Stimulated activated CD8-positive, alpha-beta memory T cell treated with anti-CD3 and anti-CD28 coated beads, Interleukin-7, amount 100 ng/mL, for 1 hour (primary cell): Measurements from ENCODE around the gene PHF1.

ENCODE experiments used
- DNase-seq, 2 donors: peaks; one replicate each; pipeline ENCODE4 v3.0.0-alpha.2; 2020; ENCODE audit warnings: low read depth in 2 of 2

The PHF1 gene

DNA sequence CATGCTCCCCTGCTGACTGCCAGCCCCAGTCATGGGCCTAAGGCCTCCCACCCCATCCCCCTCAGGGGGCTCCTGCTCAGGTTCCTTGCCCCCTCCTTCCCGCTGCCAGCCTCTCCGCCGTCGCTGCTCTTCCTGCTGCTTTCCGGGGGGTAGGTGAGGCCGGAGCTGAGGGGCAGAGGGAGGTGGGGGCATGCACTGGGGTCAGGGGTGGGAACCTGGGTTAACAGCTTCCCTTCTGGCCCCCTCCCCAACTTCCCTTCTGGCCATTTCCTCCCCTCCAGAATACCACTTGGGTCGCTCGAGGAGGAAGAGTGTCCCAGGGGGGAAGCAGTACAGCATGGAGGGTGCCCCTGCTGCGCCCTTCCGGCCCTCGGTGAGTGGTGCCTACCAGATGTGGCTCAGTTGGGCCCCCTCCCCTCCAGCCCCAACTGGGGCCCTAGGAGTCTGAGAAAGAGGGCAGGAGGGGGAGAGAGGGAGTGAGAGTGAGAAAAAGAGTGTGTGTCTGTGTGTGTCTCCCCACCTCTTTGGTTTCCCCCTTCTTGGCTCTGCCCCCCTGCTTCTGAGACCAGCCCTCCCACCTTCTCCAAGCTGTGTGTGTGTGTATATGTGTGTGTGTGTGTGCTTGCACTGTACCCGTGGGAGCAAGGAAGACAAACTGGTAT, 21.2 kb downstream of the PHF1 start:
- DNase-seq, result no peak

DNA sequence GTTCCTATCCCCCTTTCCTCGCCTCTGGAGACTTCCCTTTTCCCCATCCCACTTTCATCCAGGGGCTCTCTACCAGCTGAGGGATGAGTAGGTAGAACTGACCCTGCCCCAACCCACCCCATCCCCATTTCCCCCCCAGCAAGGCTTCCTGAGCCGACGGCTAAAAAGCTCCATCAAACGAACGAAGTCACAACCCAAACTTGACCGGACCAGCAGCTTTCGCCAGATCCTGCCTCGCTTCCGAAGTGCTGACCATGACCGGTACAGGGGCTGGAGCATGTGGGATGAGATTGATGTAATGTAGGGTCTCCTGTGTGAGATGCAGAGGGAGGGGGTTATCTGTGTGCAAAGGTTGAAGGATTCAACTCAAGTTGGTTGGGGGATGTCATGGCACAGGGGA, 21.7 kb downstream of the PHF1 start:
- no peak for DNase-seq

DNA sequence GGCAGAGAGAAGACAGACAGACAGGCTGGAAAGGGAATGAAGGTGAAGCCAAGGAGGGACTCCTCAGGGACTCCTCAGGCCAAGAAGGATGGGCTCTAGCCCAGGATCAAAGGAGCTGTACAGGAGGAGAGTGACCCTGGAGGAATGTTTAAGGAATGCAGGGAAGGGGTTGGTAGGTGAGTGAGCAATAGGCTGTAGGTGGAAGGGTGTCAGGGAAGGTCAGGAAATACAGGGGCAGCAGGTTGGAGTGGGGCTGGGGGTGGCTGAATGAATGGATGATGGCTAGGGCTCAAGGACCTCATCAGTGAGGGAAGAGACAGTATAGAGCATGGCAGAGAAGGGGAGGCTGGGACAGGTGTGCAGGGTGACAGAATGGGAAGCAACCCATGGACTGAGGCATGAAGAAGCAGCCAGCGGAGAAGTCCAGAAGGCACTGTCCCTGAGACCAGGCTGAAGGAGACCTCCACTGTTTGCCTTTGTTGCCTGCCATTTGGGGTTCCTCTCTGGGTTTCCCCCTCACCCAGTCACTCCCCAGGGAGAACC, 22.3 kb downstream of the PHF1 start:
- DNase-seq, result no peak

DNA sequence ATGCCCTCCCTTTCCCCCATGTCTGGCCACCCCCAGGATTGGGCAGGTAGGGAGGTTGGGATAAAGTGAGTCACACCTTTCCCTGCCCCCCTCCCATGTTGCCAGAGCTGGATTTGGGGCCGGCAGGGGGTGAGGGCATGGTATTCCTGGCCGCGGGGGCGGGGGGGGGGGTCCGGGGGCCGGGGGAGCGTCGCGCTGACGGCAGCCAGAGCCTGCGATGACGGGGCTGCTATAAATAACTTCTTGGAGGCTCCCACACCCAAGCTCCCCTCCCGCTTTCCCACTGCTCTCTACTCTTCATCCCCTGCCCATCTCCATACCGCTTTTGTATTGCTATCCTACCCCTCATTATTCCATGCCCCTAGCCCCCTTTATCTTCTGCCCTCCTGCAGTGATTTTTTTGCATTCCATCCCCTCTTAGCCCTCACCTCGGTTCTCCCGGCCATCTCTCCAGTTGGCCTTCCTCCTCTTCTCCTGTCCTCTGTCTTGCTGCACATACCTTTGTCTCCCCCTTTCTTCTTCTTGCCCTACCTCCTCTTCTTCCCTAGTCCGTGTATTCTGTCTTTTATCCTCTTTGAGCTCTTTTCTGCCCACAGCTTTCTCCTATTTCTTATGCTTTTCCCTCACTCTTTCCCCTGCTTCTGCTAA, 22.9 kb downstream of the PHF1 start:
- DNase-seq, result no peak

DNA sequence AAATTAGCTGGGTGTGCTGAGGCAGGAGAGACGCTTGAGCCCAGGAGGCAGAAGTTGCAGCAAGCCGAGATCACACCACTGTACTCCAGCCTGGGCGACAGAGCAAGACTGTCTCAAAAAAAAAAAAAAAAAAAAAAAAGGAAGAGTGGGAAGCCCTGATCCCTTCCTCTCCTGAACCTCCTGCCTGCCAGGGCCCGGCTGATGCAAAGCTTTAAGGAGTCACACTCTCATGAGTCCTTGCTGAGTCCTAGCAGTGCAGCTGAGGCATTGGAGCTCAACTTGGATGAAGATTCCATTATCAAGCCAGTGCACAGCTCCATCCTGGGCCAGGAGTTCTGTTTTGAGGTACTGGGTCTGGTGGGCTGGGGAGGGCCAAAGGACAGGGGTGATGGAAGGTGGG, 24.1 kb downstream of the PHF1 start:
- DNase-seq, result no peak

DNA sequence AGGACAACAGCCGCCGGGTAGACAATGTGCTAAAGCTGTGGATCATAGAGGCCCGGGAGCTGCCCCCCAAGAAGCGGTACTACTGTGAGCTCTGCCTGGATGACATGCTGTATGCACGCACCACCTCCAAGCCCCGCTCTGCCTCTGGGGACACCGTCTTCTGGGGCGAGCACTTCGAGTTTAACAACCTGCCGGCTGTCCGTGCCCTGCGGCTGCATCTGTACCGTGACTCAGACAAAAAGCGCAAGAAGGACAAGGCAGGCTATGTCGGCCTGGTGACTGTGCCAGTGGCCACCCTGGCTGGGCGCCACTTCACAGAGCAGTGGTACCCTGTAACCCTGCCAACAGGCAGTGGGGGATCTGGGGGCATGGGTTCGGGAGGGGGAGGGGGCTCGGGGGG, 26.9 kb downstream of the PHF1 start:
- no peak for DNase-seq

DNA sequence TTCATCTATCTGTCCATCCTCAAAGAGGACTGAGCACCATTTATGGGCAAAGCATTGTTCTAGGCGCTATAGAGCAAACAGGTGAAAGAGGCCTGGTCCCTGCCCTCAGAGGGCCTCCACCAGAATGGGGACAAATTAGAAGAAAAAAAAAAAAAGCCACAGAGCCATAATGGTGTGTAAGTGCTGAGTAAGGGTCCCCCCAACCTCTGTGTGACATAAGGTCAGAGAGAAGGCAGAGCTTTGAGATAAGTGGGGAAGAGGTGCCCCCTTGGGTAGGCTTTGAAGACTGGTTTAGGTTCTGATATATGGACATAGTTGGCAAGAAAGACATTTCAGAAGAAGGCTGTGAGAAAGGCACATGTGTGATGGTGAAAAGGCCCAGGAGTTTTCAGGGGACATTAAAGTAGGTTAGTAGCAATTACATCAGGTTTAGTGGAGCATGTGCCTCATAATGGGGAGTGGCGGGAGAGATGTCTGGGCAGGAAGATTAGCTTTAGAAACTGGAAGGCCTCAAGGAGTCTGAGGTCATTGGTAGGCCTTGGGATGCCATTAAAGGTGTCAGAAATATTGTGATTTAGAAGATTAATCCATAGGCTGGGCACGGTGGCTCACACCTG, 28.3 kb downstream of the PHF1 start:
- no peak for DNase-seq

DNA sequence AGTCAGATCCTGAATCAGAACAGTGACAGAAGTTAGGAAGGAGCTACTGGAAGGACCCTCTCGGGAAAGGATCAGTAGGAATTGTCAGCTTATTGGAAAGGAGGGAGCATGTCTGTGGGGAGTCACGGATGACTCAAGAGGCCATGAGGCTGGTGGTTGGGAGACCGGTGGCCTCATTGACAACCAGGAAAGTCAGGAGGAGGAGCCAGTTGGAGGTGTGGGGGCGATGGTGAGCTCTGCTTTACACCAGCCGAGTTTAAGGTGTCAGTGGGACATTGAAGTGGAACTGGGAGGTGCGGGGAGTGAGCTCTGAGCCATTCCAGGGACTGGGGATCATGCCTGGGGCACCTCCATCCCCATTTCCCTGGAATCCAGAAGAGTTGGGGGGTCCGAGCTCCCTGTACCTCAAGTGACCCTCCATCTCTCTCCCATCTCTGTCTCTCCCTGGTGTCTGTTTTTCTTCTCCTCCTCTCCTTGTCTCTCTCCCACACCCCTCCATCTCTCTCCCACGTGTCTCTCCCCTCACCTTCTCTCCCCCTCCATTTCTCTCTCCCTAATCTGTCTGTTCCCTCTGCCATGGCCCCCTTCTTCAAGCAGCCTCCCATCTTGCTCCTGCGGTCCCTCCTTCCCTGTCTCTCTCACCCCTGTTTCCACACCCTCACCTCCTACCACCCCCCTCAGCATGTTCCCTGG, 29.3 kb downstream of the PHF1 start:
- no peak for DNase-seq

DNA sequence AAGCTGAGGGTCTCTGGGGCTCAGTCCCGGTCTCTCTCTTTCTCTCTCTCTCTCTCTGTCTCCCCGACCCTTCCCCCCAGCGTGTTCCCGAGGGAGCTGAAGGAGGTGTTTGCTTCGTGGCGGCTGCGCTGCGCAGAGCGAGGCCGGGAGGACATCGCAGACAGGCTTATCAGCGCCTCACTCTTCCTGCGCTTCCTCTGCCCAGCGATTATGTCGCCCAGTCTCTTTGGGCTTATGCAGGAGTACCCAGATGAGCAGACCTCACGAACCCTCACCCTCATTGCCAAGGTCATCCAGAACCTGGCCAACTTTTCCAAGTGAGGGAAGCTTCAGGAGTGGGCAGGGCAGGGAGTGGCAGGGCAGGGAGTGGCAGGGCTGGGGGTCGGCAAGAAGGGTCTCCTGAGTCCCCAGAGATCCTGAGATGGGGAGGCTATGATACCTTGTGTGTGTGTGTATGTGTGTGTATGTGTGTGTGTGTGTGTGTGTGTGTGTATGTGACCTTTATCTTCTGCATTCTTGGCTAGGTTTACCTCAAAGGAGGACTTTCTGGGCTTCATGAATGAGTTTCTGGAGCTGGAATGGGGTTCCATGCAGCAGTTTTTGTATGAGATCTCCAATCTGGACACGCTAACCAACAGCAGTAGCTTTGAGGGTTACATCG, 30.0 kb downstream of the PHF1 start:
- no peak for DNase-seq

DNA sequence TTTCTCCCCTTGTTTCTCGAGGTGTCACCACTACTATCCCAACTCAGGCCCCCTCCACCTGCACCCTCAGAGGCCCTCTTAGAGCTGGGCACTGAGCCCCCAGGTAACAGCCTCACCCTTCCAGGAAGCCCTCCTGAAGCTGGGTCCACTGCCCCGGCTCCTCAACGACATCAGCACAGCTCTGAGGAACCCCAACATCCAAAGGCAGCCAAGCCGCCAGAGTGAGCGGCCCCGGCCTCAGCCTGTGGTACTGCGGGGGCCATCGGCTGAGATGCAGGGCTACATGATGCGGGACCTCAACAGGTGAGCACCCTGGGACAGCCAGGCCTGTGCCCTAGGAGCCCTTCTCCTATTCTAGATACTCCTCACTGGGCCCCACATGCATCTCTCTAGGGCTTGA, 30.6 kb downstream of the PHF1 start:
- no peak for DNase-seq

DNA sequence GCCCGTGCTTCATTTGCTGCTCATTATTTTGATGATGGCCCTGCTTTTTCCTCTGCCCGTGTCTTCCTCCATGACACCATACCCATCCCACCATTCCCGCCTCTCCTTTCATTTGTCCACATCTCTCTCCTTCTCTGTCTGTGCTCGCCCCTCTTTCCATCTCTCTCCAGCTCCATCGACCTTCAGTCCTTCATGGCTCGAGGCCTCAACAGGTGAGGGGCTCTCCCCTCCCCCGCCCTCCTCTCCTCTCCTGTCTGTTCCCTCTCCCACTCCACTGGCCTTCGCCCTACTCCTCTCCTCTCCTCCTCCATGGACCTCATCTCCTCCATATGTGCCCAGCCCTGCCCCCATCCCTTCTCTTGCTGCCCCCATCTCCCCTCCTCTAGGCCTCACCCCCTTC, 31.5 kb downstream of the PHF1 start:
- DNase-seq, result no peak

DNA sequence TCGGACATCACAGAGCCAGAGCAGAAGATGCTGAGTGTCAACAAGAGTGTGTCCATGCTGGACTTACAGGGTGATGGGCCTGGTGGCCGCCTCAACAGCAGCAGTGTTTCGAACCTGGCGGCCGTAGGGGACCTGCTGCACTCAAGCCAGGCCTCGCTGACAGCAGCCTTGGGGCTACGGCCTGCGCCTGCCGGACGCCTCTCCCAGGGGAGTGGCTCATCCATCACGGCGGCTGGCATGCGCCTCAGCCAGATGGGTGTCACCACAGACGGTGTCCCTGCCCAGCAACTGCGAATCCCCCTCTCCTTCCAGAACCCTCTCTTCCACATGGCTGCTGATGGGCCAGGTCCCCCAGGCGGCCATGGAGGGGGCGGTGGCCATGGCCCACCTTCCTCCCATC, 32.2 kb downstream of the PHF1 start:
- no peak for DNase-seq

DNA sequence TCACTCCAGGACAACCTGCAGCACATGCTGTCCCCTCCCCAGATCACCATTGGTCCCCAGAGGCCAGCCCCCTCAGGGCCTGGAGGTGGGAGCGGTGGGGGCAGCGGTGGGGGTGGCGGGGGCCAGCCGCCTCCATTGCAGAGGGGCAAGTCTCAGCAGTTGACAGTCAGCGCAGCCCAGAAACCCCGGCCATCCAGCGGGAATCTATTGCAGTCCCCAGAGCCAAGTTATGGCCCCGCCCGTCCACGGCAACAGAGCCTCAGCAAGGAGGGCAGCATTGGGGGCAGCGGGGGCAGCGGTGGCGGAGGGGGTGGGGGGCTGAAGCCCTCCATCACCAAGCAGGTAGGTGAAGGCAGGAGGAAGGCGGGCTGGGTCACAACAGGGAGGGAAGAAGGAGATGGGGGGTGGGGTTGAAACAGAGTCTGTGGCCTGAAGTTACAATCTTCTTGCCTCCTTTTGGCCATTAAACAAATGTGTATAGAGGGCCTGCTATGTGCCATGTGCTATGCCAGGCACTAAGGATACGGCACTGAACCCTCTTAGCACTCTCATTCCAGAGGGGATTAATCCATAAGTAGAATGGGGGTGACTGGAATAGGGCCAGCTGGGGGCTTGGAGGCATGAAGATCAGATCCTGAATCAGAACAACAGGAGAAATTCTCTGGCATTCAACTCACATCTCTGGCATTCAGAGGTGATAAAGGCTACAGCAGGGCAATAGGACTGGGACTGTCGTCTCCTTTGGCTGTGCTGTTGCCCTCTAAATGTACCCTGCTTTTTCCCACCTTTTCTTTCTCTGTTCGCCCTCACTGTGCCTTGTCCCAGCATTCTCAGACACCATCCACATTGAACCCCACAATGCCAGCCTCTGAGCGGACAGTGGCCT, 33.0 kb downstream of the PHF1 start:
- DNase-seq, result no peak

DNA sequence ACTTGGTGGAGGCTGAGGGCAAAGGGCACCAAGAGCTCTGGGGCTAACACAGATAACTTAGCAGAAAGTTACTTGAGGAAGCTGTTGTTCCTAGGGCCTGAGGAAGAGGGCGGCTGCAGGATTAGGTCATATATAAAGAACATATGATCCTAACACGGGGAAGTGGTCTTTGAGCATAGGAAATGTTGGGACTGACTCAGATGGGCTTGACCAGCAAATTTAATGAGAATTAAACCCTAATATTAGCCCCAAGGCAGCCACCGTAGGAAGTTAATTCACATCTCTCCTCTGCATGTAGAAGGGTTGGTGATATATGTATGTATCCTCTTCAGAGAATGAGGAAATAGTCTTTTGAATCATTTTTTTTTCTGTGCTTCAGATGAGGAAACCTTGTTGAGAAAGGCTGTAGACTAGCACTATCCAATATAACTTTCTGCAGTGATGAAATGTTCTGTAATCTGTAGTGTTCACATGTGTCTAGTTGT, 34.3 kb downstream of the PHF1 start:
- no peak for DNase-seq

DNA sequence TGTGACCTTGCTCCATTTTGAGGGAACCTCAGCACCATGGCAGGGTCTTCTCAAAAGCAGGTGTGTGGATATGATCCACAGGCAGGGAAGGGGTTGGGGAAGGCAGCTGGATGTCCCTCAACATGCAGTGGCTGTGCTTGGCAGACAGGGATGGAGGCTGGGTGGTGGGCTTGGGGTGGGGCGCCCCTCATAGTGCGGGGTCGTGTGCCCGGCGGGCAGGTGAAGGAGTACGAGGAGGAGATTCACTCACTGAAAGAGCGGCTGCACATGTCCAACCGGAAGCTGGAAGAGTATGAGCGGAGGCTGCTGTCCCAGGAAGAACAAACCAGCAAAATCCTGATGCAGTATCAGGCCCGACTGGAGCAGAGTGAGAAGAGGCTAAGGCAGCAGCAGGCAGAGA, 35.5 kb downstream of the PHF1 start:
- DNase-seq, result no peak

DNA sequence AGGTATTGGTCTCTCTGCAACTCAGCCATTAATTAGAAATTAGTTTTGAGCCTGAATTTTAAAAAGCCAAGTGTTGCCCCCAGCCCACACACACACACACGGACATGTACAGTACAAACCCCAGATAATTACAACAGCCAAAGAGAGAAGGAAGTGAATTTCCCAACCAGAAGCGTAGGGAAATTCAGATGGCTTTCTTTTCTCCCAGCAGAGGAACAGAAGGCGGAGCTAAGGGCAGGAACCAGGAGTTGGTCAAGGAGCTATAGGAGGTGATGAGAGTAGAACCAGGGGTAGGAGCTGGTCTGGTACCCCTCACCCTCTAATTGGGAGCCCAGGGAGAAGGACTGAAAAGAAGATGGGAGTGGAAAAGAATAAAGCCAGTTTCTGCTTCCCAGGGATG, 39.6 kb downstream of the PHF1 start:
- no peak for DNase-seq

DNA sequence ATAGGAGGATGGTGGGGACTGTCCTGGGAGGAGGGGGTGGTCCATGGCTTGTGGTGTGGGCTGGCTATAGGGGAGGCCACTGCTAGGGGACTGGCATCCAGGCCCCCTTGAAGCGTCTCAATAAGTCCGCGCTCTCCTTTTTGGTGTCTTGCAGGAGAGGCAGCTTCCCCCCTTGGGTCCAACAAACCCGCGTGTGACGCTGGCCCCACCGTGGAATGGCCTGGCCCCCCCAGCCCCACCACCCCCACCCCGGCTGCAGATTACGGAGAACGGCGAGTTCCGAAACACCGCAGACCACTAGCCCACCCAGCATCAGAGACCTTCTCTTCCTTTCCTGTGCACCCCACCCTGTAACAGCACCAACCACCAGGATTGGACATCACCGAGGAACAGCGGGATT, 40.8 kb downstream of the PHF1 start:
- no peak for DNase-seq

DNA sequence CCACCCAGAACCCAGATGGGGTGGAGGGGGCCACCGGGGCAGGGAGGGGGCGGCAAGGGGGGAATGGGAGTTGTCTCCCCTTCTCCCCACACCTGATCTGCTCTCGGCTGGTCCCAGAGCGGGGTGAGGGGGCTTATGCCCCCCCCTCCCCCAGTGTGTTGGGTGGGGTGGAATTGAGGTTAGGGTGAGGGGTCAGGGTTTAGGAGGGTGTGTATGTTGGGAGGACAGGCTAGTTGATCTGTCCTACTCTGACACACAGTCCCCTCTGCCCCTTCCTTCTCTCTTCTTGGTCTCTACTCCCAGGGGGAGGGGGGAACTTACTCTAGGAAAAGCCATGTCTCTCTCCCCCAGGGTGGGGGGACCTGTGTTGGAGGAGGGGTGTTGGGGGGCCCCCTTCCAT, 41.7 kb downstream of the PHF1 start:
- no peak for DNase-seq

DNA sequence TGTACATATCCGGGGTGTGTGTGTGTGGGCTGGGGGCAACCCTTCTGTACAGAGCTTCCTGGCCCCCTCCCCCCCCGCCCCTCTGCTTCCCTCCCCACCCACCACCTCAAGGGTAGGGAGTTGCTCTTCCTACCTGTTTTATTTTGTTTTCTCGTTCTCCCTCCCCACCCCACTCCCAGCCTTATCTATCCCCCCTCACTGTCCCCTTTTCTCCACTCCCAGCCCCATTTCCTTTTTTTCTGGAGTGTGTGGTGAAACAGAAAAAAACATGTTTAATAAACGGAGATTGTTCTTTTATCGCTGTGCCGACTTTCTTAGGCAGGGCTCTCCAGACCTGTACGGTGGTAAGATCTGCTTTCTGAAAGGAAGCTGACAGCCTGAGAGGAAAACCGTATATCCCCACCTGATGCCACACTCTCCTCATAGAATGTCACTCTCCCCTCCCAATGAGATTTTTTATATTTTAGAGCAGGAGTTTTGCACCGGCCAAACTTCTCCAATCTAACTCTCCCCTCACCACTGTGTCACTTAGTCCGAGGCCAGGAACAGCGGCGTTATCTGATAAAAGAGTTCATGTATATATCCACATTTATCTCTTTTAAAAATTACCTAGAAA, 42.7 kb downstream of the PHF1 start:
- no peak for DNase-seq
